GM12878 (cell line): ENCODE data around the gene GCNT2. TPM values are rescaled to one million over a fixed set of nuclear protein-coding genes. Genes with fewer than 3 reads are reported as not detected.
"Not testable (repeated sequence)": the region's sequence is repeated elsewhere in the genome, so short reads cannot be mapped to it uniquely, and the experiment has no call there.

Experiments used
- ATAC-seq: fragments of 200-7000 bp; cut with Tn5 transposase; 3 replicates; pipeline ENCODE4 v1.9.1; 2020; ENCODE audit warnings: mild to moderate bottlenecking, moderate library complexity
- BruUV-seq: library from RNA; stranded (reverse); fragments of 400-500 nt; replicated peaks from 2 replicates; lab custom pipeline; 2021; lab: Mats Ljungman, UMichigan
- CTCF ChIA-PET: fragments of 300-600 bp; sonication (Branson Sonifier 250); formaldehyde crosslinking; extraction: SDS; loops from one replicate; lab custom pipeline; 2021; ENCODE audit warnings: inconsistent platforms; lab: Yijun Ruan, JAX
- POLR2A ChIA-PET: fragments of 350-600 bp; formaldehyde crosslinking; extraction: SDS; loops from one replicate; lab custom pipeline; 2021; ENCODE audit warnings: inconsistent platforms; lab: Charles Lee
- RAD21 ChIA-PET: fragments of 300-600 bp; sonication (Branson Sonifier 250); formaldehyde crosslinking; loops from one replicate; lab custom pipeline; 2023; ENCODE audit warnings: antibody characterized with exemption; ENCODE audit not compliant: unreplicated experiment; lab: Charles Lee
- SMC1A ChIA-PET: fragments of 300-600 bp; sonication (Branson Sonifier 250); formaldehyde crosslinking; loops from one replicate; lab custom pipeline; 2023; ENCODE audit not compliant: unreplicated experiment, uncharacterized antibody; lab: Charles Lee
- DNase-seq: peaks from one replicate; pipeline ENCODE4 v3.0.0-alpha.2; 2011; ENCODE audit warnings: low read depth, low spot score
- FAIRE-seq: peaks from 3 replicates; lab custom pipeline; 2011; peaks lifted over from hg19 to GRCh38; lab: Jason Lieb, UNC
- H2AFZ ChIP-seq: 2 replicates; pipeline ENCODE4 v1.6.0; 2011; ENCODE audit warnings: low read depth, low read length, control low read depth; ENCODE audit not compliant: control insufficient read depth
- H3K27ac ChIP-seq: 2 replicates; pipeline ENCODE4 v1.5.1; 2011; ENCODE audit warnings: control low read depth; ENCODE audit not compliant: control insufficient read depth, insufficient read depth
- H3K27me3 ChIP-seq, 2 experiments: replicated peaks in 1 of 2; 2 replicates each; pipeline versions ENCODE4 v1.6.0 to v1.6.1; 2011; ENCODE audit warnings: low read length in 1 of 2; ENCODE audit not compliant: control insufficient read depth in 2 of 2, insufficient read depth in 2 of 2
- H3K36me3 ChIP-seq, 2 experiments: 2 replicates each; pipeline ENCODE4 v1.5.1; 2011; ENCODE audit warnings: low read length in 1 of 2; ENCODE audit not compliant: control insufficient read depth in 2 of 2, insufficient read depth in 2 of 2
- H3K4me1 ChIP-seq: 2 replicates; pipeline ENCODE4 v1.6.1; 2011; ENCODE audit warnings: mild to moderate bottlenecking, low read length, moderate library complexity, mixed read lengths; ENCODE audit not compliant: control insufficient read depth, insufficient read depth
- H3K4me2 ChIP-seq: 2 replicates; pipeline ENCODE4 v1.6.0; 2011; ENCODE audit warnings: control low read depth; ENCODE audit not compliant: control insufficient read depth, insufficient read depth
- H3K4me3 ChIP-seq: fragments of 200-600 bp; sonication (generic); 2 replicates; pipeline ENCODE4 v1.5.1; 2016
- H3K79me2 ChIP-seq: 2 replicates; pipeline ENCODE4 v1.6.0; 2011; ENCODE audit warnings: low read length; ENCODE audit not compliant: control insufficient read depth, insufficient read depth
- H3K9ac ChIP-seq: 2 replicates; pipeline ENCODE4 v1.8.0; 2011; ENCODE audit warnings: low read length, control low read depth, mixed read lengths; ENCODE audit not compliant: control insufficient read depth, insufficient read depth
- H3K9me3 ChIP-seq: replicated peaks from 3 replicates; pipeline ENCODE4 v1.5.1; 2011; ENCODE audit warnings: mild to moderate bottlenecking, low read length; ENCODE audit not compliant: control insufficient read depth, insufficient read depth
- H4K20me1 ChIP-seq: 2 replicates; pipeline ENCODE4 v1.6.0; 2011; ENCODE audit not compliant: control insufficient read depth, insufficient read depth
- CREM ChIP-seq: IDR thresholded peaks from 2 replicates; pipeline ENCODE4 v1.6.1; 2014; ENCODE audit warnings: antibody characterized with exemption, low read depth
- ETV6 ChIP-seq, 2 experiments: fragments of 450-650 bp in 1 of 2; IDR thresholded peaks in 1 of 2; conservative IDR thresholded peaks in 1 of 2; 2 replicates each; pipeline ENCODE4 v1.6.1; 2014; ENCODE audit warnings: antibody characterized with exemption in 1 of 2, borderline replicate concordance in 1 of 2, low read depth in 1 of 2, mild to moderate bottlenecking in 1 of 2, moderate library complexity in 1 of 2
- NFYB ChIP-seq: IDR thresholded peaks from 2 replicates; pipeline ENCODE4 v1.6.1; 2011; ENCODE audit warnings: low read depth, mild to moderate bottlenecking, low read length, improper control_type of control experiment, moderate library complexity; ENCODE audit not compliant: insufficient read depth
- PKNOX1 ChIP-seq: fragments of 450-650 bp; IDR thresholded peaks from 2 replicates; pipeline ENCODE4 v1.6.1; 2016; ENCODE audit warnings: mild to moderate bottlenecking
- WGBS: methylation state at CpG from one replicate; pipeline ENCODE4 v1.1.6; 2016; ENCODE audit warnings: low lambda C conversion rate; ENCODE audit not compliant: insufficient replicate concordance, insufficient coverage; ENCODE audit errors: missing lambda C conversion rate; 5-methylcytosine and 5-hydroxymethylcytosine counted together
- in situ Hi-C: fragments of 300-500 bp; cut with MboI; formaldehyde crosslinking; loops from 9 replicates; pipeline ENCODE4 v1.14.3; 2018; ENCODE audit warnings: mixed read lengths
- intact Hi-C: fragments of 100-400 bp; cut with micrococcal nuclease; formaldehyde crosslinking; loops from one replicate; pipeline ENCODE4 v1.14.2; 2022; ENCODE audit not compliant: unreplicated experiment
- polyA plus RNA-seq, 11 experiments: library from polyadenylated mRNA; depleted of rRNA in 4 of 11; unstranded in 6 of 11; stranded (reverse) in 5 of 11; fragments of >200 nt; fragmentation: Nextera tagmentation in 4 of 11; fragmentation: Illumina TruSeq in 1 of 11; extraction: Ambion mirVana in 4 of 11; extraction: Trizol in 1 of 11; gene quantifications; 1 replicate in 1 of 11; 2 replicates in 10 of 11; pipeline versions ENCODE4 v1.2.1 to v1.2.3, GENCODE V29; 2011 to 2016; ENCODE audit warnings: inconsistent platforms in 2 of 11, missing spikeins in 2 of 11, low read depth in 1 of 11
- total RNA-seq, 4 experiments: library from RNA; depleted of rRNA in 3 of 4; stranded (reverse); fragments of >200 nt in 3 of 4; fragmentation: Illumina TruSeq in 1 of 4; extraction: Trizol in 1 of 4; gene quantifications; 2 replicates each; pipeline versions ENCODE4 v1.2.1 to v1.2.3, GENCODE V29; 2013 to 2021
- TF ChIP-seq, protein P1 (sequence below): fragments of 450-650 bp; IDR thresholded peaks from 2 replicates; pipeline ENCODE4 v1.6.1; 2018; ENCODE audit warnings: borderline replicate concordance, mild to moderate bottlenecking; ENCODE audit not compliant: partially characterized antibody
- TF ChIP-seq, protein P2 (sequence below): IDR thresholded peaks from 2 replicates; pipeline ENCODE4 v1.6.1; 2012; ENCODE audit warnings: low read depth, low read length, improper control_type of control experiment

GCNT2 gene
- total and polyA plus RNA-seq, 10 of the 15 experiments (the other 5 are each of a cell fraction or from before 2014, with no cell fraction given) = 5.0 to 21.6 (median 11.9) TPM

GRCh38 chr6:10491905-10492304 lies 29.2 kb upstream of the GCNT2 start:
- ChIA-PET SMC1A (interaction anchor here (1.5 kb wide), 1 partner anchor 13 kb away, joined by 4 read pairs; no protein-coding TSS in a partner anchor), CTCF (interaction anchor here (0.6 to 1.8 kb wide), 5 partner anchors 10 to 44 kb away, joined by 3 to 12 read pairs (median 4); no protein-coding TSS in a partner anchor)
- H3K79me2 ChIP-seq, H3K4me3 ChIP-seq, H2AFZ ChIP-seq, H4K20me1 ChIP-seq, RAD21 ChIA-PET, H3K9ac ChIP-seq, H3K9me3 ChIP-seq, intact Hi-C loops, H3K4me1 ChIP-seq, BruUV-seq, in situ Hi-C loops, H3K4me2 ChIP-seq, ATAC-seq, FAIRE-seq, DNase-seq, H3K27me3 ChIP-seq, H3K36me3 ChIP-seq, POLR2A ChIA-PET, H3K27ac ChIP-seq: not testable (repeated sequence)
- peak; percentile 64; the same call in 1 of the 2 replicates for TF ChIP-seq NFYB
- WGBS = 76% methylated on average over 3 of the region's 3 CpGs

- H3K27me3 ChIP-seq = no peaks in the 10 kb centered on the region
- SMC1A ChIA-PET = no interaction called here
- H4K20me1 ChIP-seq = no peaks in the 10 kb centered on the region
- H2AFZ ChIP-seq = no peak overlapping the region
- H3K9me3 ChIP-seq = no peaks in the 10 kb centered on the region; the same call in 2 of the 3 replicates
- no peak overlapping the region for H3K9ac ChIP-seq
- no TSS peak for BruUV-seq
- no peaks in the 10 kb centered on the region for H3K4me1 ChIP-seq
- no peaks in the 10 kb centered on the region for H3K36me3 ChIP-seq
- ATAC-seq = no peak
- H3K4me2 ChIP-seq = no peak overlapping the region
- TF ChIP-seq, protein P1, sequence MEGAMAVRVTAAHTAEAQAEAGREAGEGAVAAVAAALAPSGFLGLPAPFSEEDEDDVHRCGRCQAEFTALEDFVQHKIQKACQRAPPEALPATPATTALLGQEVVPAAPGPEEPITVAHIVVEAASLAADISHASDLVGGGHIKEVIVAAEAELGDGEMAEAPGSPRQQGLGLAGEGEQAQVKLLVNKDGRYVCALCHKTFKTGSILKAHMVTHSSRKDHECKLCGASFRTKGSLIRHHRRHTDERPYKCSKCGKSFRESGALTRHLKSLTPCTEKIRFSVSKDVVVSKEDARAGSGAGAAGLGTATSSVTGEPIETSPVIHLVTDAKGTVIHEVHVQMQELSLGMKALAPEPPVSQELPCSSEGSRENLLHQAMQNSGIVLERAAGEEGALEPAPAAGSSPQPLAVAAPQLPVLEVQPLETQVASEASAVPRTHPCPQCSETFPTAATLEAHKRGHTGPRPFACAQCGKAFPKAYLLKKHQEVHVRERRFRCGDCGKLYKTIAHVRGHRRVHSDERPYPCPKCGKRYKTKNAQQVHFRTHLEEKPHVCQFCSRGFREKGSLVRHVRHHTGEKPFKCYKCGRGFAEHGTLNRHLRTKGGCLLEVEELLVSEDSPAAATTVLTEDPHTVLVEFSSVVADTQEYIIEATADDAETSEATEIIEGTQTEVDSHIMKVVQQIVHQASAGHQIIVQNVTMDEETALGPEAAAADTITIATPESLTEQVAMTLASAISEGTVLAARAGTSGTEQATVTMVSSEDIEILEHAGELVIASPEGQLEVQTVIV = no peak
- TF ChIP-seq, protein P2, sequence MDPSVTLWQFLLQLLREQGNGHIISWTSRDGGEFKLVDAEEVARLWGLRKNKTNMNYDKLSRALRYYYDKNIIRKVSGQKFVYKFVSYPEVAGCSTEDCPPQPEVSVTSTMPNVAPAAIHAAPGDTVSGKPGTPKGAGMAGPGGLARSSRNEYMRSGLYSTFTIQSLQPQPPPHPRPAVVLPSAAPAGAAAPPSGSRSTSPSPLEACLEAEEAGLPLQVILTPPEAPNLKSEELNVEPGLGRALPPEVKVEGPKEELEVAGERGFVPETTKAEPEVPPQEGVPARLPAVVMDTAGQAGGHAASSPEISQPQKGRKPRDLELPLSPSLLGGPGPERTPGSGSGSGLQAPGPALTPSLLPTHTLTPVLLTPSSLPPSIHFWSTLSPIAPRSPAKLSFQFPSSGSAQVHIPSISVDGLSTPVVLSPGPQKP = no peak
- TF ChIP-seq ETV6 (conservative IDR thresholded peaks at IDR 0.05 in 1 of 2, IDR thresholded peaks at IDR 0.05 in 1 of 2; ENCODE audit: borderline replicate concordance in 1 of 2, low read depth in 1 of 2) (no peak), CREM (no peak), PKNOX1 (no peak)
- POLR2A ChIA-PET = no interaction called here
- 21% methylated on average over 14 of the region's 14 CpGs for WGBS
- CTCF ChIA-PET = no interaction called here
- intact Hi-C loops = no loop called here
- DNase-seq = no peak
- FAIRE-seq = no peak
- in situ Hi-C loops = no loop called here
- no peak overlapping the region for H3K27ac ChIP-seq
- H3K4me3 ChIP-seq = no peak overlapping the region
- RAD21 ChIA-PET = no interaction called here
- no peaks in the 10 kb centered on the region for H3K79me2 ChIP-seq
These were observed 26.1 kb upstream of the GCNT2 start for GRCh38 chr6:10495029-10495428.
